ENCODE data around the gene PPL.

DNA sequence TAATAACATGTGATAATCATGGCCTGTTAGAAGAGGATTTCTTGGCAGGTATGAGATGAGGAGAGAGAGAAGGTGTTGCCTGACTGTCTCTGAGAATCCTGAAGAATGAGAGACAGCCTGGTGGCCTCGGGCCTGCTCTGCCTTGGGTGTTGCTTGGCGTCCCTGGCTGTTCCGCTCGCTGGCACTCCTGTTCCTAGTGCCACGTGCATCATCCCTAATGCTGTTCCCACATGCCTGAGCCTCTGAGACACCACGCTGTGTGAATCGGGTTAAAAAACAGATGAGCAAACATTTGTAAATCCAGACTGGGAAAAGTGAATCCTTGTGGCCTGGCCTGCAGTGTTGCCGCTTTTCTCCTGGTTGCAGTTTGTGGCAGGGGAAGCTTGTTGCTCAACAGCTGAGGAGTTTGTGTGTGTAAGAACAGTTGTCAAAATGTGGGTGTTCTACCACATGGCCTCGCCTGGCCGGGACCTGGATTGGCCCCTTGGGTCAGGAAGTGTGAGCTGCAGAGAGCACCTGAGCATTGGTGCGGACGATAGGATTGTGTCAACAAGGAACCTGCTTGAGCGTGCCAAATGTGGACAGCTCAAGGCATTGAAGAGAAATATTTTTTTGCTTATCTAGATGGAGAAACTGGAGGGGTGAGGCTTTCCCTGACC lies 67.7 kb downstream of the PPL start:
- no peak for TF ChIP-seq ZNF274 (IDR thresholded peaks at IDR 0.05; ENCODE audit: low read depth, low read length)
- TF ChIP-seq YY1 (IDR thresholded peaks at IDR 0.05; ENCODE audit: insufficient read depth, insufficient read length) = no peak
- no peak for TF ChIP-seq SUZ12 (IDR thresholded peaks at IDR 0.05; ENCODE audit: extremely low read depth, insufficient read depth, insufficient read length)
